Sigmoid colon (tissue), 4 donors: Measurements from ENCODE around the gene PLS1.

Experiments
- EP300 ChIP-seq, 4 donors: sonication (generic); formaldehyde crosslinking; IDR thresholded peaks; one replicate each; pipeline ENCODE4 v1.6.1; 2017; ENCODE audit warnings: antibody characterized with exemption in 4 of 4
- POLR2A ChIP-seq, 2 donors: fragments of 450-650 bp; IDR thresholded peaks; one replicate each; pipeline ENCODE4 v1.6.1; 2016; ENCODE audit warnings: antibody characterized with exemption in 2 of 2, mild to moderate bottlenecking in 2 of 2, moderate library complexity in 2 of 2
- POLR2AphosphoS5 ChIP-seq, 4 donors: sonication (generic); formaldehyde crosslinking; IDR thresholded peaks; one replicate each; pipeline ENCODE4 v1.6.1; 2017; ENCODE audit warnings: antibody characterized with exemption in 4 of 4
- TF ChIP-seq, protein P1 (sequence below), 4 experiments: fragments of 450-650 bp in 3 of 4; fragments of 200-600 bp in 1 of 4; IDR thresholded peaks; one replicate each; pipeline ENCODE4 v1.5.1; 2016 to 2019; ENCODE audit warnings: antibody characterized with exemption in 4 of 4, mild to moderate bottlenecking in 3 of 4, moderate library complexity in 2 of 4

DNA sequence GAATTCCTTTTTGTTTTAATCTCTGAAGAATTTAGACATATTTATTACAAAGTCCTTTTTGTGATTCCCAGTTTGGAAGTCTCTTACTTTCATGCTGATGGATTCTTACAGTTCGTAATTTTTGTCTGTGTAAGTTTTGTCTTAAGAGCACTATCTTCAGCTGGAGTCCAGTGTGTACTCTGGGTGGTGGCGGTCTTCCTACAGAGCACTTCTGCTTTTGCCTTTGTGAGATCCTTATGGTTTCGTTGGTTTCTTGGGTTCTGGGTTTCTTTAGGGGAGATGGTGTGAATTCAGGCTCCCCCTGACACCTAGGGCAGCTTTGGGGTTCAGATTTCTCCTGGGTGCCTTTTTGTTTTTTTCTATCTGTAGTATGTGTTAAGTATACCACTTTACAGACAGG lies 45.3 kb downstream of the PLS1 start:
- TF ChIP-seq POLR2A (IDR thresholded peaks at IDR 0.05), result no peak
- TF ChIP-seq, protein P1, sequence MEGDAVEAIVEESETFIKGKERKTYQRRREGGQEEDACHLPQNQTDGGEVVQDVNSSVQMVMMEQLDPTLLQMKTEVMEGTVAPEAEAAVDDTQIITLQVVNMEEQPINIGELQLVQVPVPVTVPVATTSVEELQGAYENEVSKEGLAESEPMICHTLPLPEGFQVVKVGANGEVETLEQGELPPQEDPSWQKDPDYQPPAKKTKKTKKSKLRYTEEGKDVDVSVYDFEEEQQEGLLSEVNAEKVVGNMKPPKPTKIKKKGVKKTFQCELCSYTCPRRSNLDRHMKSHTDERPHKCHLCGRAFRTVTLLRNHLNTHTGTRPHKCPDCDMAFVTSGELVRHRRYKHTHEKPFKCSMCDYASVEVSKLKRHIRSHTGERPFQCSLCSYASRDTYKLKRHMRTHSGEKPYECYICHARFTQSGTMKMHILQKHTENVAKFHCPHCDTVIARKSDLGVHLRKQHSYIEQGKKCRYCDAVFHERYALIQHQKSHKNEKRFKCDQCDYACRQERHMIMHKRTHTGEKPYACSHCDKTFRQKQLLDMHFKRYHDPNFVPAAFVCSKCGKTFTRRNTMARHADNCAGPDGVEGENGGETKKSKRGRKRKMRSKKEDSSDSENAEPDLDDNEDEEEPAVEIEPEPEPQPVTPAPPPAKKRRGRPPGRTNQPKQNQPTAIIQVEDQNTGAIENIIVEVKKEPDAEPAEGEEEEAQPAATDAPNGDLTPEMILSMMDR (IDR thresholded peaks at IDR 0.05), result no peak
- no peak for TF ChIP-seq POLR2AphosphoS5 (IDR thresholded peaks at IDR 0.05)
- no peak for TF ChIP-seq EP300 (IDR thresholded peaks at IDR 0.05)
